Stimulated activated naive CD8-positive, alpha-beta T cell treated with anti-CD3 and anti-CD28 coated beads, Interleukin-15, Interleukin-2, amounts not matched to agents 100 ng/mL and 50 ng/mL, for 24 hours (primary cell): ENCODE measurements around the gene REX1BD.
"Not testable (repeated sequence)": the region's sequence is repeated elsewhere in the genome, so short reads cannot be mapped to it uniquely, and the experiment has no call there.

Source experiments
- H3K27ac Mint-ChIP-seq: one replicate; pipeline ENCODE4 v1.8.0; 2021; ENCODE audit warnings: mild to moderate bottlenecking, mixed read lengths
- H3K27me3 Mint-ChIP-seq: one replicate; pipeline ENCODE4 v1.8.0; 2021; ENCODE audit warnings: mixed read lengths
- H3K36me3 Mint-ChIP-seq: one replicate; pipeline ENCODE4 v1.8.0; 2021; ENCODE audit warnings: low read depth, mixed read lengths
- H3K4me1 Mint-ChIP-seq: one replicate; pipeline ENCODE4 v1.8.0; 2021; ENCODE audit warnings: low read depth, mixed read lengths
- H3K4me3 Mint-ChIP-seq: one replicate; pipeline ENCODE4 v1.8.0; 2021; ENCODE audit warnings: mild to moderate bottlenecking, mixed read lengths
- H3K9me3 Mint-ChIP-seq: one replicate; pipeline ENCODE4 v1.8.0; 2021; ENCODE audit warnings: mixed read lengths

The REX1BD gene

DNA sequence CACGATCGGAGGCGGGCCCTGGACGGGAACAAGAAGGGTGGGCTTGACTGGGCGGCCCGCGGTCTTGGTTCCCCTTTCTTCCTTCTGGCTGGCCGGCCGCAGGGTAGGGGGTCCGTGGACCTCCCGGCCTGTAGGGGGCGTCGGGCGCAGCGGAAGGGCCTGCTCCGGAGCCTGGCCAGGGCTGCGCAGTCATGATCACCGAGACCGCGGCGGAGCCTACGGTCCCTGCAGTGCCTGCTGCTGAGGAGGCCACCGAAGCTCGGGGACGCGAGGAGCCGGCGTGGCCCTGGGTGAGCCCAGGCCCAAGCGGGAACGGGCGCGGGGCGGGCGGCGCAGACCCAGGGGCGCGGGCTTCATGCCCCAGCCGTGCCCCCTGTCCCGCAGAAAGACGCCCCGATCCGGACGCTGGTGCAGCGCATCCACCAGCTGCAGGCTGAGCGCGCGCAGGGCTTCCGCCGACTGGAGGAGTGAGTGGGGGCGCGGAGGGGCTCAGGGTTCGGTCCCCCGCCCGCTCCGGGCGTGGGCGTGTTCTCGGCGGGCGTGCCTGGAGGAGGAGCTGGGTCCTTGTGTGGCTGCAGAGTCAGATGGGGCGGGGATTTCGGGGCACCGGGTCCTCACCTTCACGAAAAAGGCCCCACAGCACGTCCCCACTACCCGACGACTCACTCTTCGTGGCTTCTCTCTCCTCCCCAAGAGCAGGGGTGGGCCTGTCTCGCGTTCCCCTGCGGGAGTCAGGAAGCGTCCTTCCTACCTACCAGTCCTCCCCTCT lies at the start of gene REX1BD:
REX1BD (plus strand) TSS at position 188 of the 769 bp plus-strand sequence; CDS start at position 192, 4 bp downstream.
- Mint-ChIP-seq H3K27ac (peak within 1 kb of the TSS; percentile 96), H3K4me1 (peaks cover 42% of the 10 kb centered on the region), H3K4me3 (peak within 1 kb of the TSS; percentile 93), H3K36me3 (peaks cover 21% of the 10 kb centered on the region), H3K27me3 (no peaks in the 10 kb centered on the region), H3K9me3 (no peaks in the 10 kb centered on the region)

DNA sequence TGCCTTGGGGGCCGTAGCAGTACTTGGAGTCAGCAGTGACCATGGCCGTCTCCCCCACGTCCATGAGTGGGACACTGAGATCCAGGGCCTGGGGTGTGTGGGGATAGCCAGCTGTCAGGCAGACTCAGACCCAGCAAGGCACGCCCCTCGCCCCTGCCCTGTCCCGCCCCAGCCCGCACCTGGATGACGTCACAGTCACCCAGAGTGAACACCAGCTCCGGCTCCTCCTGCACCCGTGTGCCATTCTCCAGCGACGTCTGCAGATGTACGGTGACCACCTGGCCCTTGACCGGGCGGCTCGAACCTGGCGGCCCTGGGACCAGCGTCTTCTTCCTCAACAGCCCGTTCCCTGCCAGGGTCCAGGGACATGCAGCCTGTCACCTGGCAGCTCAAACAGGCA lies 49.2 kb upstream of the REX1BD start:
- H3K27me3 Mint-ChIP-seq: no peaks in the 10 kb centered on the region
- H3K4me1 Mint-ChIP-seq: peaks cover 26% of the 10 kb centered on the region
- peaks cover 26% of the 10 kb centered on the region for H3K36me3 Mint-ChIP-seq
- H3K9me3 Mint-ChIP-seq: no peaks in the 10 kb centered on the region
- H3K4me3 Mint-ChIP-seq: no peak overlapping the region
- H3K27ac Mint-ChIP-seq: no peak overlapping the region

- Mint-ChIP-seq H3K4me1 (peaks cover 34% of the 10 kb centered on the region), H3K36me3 (peaks cover 25% of the 10 kb centered on the region)
- H3K27ac Mint-ChIP-seq, H3K4me3 Mint-ChIP-seq, H3K9me3 Mint-ChIP-seq, H3K27me3 Mint-ChIP-seq: not testable (repeated sequence)
Observed at GRCh38 chr19:18540200-18540599, 48.4 kb upstream of the REX1BD start.

- no peaks in the 10 kb centered on the region for H3K9me3 Mint-ChIP-seq
- H3K4me3 Mint-ChIP-seq: no peak overlapping the region
- no peaks in the 10 kb centered on the region for H3K27me3 Mint-ChIP-seq
- H3K4me1 Mint-ChIP-seq: peaks cover 34% of the 10 kb centered on the region
- peaks cover 18% of the 10 kb centered on the region for H3K36me3 Mint-ChIP-seq
- peak overlapping the region; percentile 50 for H3K27ac Mint-ChIP-seq
Observed at GRCh38 chr19:18541258-18541991, 47.2 kb upstream of the REX1BD start.

GRCh38 chr19:18541992-18542940 lies 46.3 kb upstream of the REX1BD start:
- Mint-ChIP-seq H3K4me3 (peak overlapping the region; percentile 87), H3K4me1 (peaks cover 34% of the 10 kb centered on the region), H3K27me3 (no peaks in the 10 kb centered on the region), H3K9me3 (no peaks in the 10 kb centered on the region), H3K36me3 (peaks cover 12% of the 10 kb centered on the region), H3K27ac (peak overlapping the region; percentile 94)

DNA sequence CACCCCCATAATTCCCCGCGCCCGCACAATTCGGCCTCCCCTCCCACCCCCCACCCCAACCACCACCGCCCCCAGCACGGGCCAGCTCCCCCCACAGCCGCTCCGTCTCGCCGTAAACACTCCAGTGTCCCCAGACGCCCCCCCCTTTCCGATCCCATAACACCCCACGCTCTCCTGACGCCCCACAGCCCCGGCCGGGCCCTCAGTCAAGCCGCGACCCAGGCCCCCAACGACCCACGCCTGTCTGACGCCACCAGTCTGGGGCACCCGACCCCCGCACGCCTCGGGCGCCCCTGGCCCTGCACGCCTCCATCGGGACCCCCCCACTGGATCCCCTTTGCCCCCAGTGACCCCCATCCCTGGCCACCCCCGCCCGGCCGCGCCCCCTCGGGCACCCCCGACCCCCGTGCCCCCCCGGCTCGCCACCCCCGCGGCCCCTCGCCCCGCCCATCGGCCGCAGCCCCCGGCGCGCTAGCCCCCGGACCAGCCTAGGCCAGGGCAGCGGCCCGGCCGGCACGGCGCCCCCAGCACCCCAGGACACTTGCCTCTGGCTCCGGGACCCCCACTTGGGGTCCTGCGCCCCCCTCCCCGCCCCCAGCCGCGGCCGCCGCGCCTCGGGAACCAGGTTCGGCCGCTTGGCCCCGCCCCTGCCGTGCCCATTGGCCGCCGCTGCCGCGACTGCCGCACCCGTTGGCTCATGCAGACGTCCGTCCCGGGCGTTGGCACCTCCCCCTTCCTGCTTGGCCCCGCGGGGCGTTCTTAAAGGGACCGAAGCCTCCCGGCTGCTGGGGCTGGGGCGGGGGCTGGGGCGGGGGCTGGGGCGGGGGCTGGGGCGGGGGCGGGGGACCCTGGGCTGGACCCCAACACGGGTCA lies 45.4 kb upstream of the REX1BD start, which contains the start of gene FKBP8:
FKBP8 (minus strand) TSS at position 633 of the 873 bp plus-strand sequence. CDS start 1,603 bp downstream, outside the sequence.
- Mint-ChIP-seq H3K27ac (peak within 1 kb of the TSS; percentile 94), H3K4me3 (peak within 1 kb of the TSS; percentile 88), H3K4me1 (peaks cover 34% of the 10 kb centered on the region), H3K27me3 (no peaks in the 10 kb centered on the region), H3K9me3 (no peaks in the 10 kb centered on the region), H3K36me3 (peaks cover 8% of the 10 kb centered on the region)

DNA sequence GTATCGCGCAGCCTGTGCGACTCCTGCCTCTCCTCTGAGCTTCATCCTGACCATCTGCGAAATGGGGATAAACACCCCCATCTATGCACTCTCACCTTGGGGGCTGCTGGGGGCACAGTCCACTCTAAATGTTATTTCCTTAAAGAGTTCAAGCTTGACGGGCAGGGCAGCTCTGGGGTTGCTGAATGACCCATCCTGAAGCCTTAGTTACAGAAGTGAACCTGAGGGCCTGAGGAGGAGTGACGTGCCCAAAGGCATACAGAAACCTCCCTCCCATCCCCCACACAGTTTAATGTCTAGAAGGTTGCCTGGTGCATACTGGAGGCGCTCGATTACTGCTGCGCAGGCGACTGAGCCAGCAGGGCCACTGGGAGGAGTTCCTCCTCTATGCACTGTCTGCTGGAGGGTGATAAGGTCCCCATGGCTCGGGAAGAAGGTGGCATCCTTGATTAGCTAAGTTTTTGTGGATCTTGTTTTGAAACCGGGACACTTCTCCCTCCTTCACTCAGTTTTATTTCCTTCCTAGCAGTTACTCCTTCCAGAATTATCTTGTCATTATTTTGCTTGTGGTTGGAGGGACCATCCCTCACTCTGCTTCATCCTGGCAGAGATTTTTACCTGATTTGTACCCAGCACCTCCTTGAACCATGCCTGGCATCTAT lies 44.7 kb upstream of the REX1BD start:
- Mint-ChIP-seq H3K27ac (peak overlapping the region; percentile 93), H3K4me3 (peak overlapping the region; percentile 88), H3K9me3 (no peaks in the 10 kb centered on the region), H3K27me3 (no peaks in the 10 kb centered on the region), H3K4me1 (peaks cover 34% of the 10 kb centered on the region), H3K36me3 (peaks cover 7% of the 10 kb centered on the region)

DNA sequence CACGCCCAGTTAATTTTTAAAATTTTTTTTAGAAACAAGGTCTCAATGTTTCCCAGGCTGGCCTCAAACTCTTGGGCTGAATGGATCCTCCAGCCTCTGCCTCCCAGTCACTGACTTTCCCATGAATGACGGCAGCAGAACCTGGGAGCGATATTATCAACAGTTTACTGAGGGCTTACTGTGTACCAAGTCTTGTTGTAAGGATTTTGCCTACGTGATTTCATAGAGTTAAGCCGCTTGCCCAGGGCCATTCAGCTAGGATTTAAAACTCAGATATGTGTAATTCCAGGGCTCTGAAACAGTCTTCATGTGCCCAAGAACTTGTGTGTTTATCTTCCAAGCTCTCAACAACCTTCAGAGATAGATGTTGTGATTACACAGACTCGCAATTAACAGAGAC lies 37.0 kb upstream of the REX1BD start:
- Mint-ChIP-seq H3K4me1 (no peaks in the 10 kb centered on the region), H3K27me3 (no peaks in the 10 kb centered on the region), H3K4me3 (no peak overlapping the region), H3K9me3 (no peaks in the 10 kb centered on the region), H3K27ac (no peak overlapping the region), H3K36me3 (no peaks in the 10 kb centered on the region)

DNA sequence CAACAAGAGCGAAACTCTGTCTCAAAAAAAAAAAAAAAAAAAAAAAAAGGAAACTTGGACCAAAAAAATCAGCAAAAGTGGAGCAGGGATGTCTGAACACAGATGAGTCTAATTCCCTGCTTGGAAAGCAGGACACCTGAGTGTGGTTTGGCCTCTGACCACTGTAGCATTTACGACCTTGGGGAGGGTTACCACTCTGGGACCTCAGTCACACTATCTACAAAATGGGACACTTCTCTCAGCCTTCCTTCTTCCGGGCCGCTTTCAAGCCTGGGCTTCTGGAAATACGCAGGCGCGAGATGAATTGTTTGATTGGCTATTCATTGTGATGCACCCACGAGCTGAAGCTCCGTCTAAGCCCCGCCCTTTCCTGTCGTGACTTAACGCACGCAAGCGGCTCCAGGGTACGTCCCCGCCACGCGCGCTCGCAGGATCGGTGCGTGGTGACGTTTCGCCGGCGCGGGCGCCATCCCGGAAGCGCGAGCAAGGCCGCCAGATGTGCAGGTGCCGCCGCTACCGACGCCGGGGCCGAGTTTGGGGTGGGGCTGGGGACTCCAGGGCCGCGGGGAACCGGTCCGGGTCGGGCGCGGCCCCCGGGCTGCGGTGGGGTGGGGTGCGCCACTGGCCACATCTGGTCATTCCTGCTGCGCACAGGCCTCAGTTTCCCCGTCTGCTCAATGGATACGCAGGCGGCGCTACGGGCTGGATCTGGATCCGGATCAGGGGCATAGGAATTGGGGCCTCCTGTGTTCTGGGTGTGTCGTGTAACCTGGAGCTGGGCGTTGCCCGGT lies 31.0 kb upstream of the REX1BD start, which contains the start of gene KXD1:
KXD1 (plus strand) TSS at position 460 of the 791 bp plus-strand sequence. CDS start 4,187 bp downstream, outside the sequence.
- Mint-ChIP-seq H3K27me3 (no peaks in the 10 kb centered on the region), H3K36me3 (peaks cover 12% of the 10 kb centered on the region), H3K27ac (peak within 1 kb of the TSS; percentile 95), H3K4me3 (peak within 1 kb of the TSS; percentile 88), H3K9me3 (no peaks in the 10 kb centered on the region), H3K4me1 (peaks cover 29% of the 10 kb centered on the region)

GRCh38 chr19:18558202-18558555 lies 30.4 kb upstream of the REX1BD start:
- H3K4me3 Mint-ChIP-seq: peak overlapping the region; percentile 88
- H3K9me3 Mint-ChIP-seq: no peaks in the 10 kb centered on the region
- peaks cover 16% of the 10 kb centered on the region for H3K36me3 Mint-ChIP-seq
- H3K4me1 Mint-ChIP-seq: peaks cover 29% of the 10 kb centered on the region
- peak overlapping the region; percentile 95 for H3K27ac Mint-ChIP-seq
- H3K27me3 Mint-ChIP-seq: no peaks in the 10 kb centered on the region

GRCh38 chr19:18558604-18559003 lies 30.0 kb upstream of the REX1BD start:
- Mint-ChIP-seq H3K36me3 (peaks cover 18% of the 10 kb centered on the region), H3K4me1 (peaks cover 29% of the 10 kb centered on the region), H3K27ac (peak overlapping the region; percentile 95), H3K9me3 (no peaks in the 10 kb centered on the region), H3K4me3 (peak overlapping the region; percentile 88), H3K27me3 (no peaks in the 10 kb centered on the region)

DNA sequence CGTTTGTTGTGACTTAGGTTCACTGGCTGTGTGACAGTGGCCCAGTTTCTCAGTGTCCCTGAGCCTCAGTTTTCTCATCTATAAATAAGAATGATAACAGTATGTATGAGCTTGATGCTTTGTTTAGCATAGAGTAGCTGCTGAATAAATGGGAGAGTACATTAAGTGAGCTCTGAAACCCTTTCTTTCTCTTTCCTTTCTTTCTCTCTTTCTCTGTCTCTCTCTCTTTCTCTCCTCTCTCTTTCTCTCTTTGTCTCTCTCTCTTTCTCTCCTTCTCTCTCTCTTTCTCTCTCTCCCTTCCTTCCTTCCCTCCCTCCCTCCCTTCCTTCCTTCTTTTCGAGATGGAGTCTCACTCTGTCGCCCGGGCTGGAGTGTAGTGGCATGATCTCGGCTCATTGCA lies 28.9 kb upstream of the REX1BD start:
- Mint-ChIP-seq H3K4me1 (peaks cover 29% of the 10 kb centered on the region), H3K27me3 (no peaks in the 10 kb centered on the region), H3K9me3 (no peaks in the 10 kb centered on the region), H3K27ac (peak overlapping the region; percentile 95), H3K36me3 (peaks cover 27% of the 10 kb centered on the region), H3K4me3 (peak overlapping the region; percentile 88)

DNA sequence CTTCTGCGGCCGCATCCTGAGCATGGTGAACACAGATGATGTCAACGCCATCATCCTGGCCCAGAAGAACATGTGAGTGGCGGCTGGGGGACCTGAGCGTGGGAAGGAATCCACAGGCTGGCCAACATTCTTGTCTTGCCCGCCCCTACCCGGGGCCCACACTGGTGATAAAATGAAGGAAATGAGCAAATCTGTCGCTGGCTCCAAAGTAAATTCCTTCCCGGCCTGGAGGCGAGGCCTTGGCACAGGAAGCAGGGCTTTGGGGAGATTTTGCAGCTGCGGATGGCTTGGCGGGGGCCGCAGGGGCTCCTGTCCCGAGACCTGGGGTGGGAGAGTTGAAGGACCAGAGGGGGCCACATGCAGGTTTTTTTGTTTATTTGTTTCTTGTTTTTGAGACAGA lies 26.5 kb upstream of the REX1BD start:
- H3K36me3 Mint-ChIP-seq: peaks cover 37% of the 10 kb centered on the region
- no peaks in the 10 kb centered on the region for H3K27me3 Mint-ChIP-seq
- H3K9me3 Mint-ChIP-seq: no peaks in the 10 kb centered on the region
- H3K4me3 Mint-ChIP-seq: no peak overlapping the region
- no peak overlapping the region for H3K27ac Mint-ChIP-seq
- peaks cover 29% of the 10 kb centered on the region for H3K4me1 Mint-ChIP-seq
